Transverse colon (tissue), 4 donors: ENCODE results near the gene WWOX.

Source experiments
- CTCF ChIP-seq, 5 experiments: fragments of 200-600 bp in 3 of 5; fragments of 450-650 bp in 2 of 5; sonication (generic) in 3 of 5; IDR thresholded peaks; 1 replicate in 2 of 5; 2 replicates in 3 of 5; pipeline ENCODE4 v1.5.1; 2016 to 2017; ENCODE audit warnings: antibody characterized with exemption in 5 of 5, inconsistent platforms in 3 of 5, mild to moderate bottlenecking in 2 of 5, moderate library complexity in 1 of 5
- EP300 ChIP-seq: sonication (generic); formaldehyde crosslinking; IDR thresholded peaks from one replicate; pipeline ENCODE4 v1.6.1; 2017; ENCODE audit warnings: antibody characterized with exemption, low read depth
- POLR2A ChIP-seq: fragments of 450-650 bp; IDR thresholded peaks from one replicate; pipeline ENCODE4 v1.6.1; 2016; ENCODE audit warnings: antibody characterized with exemption, mild to moderate bottlenecking, moderate library complexity
- POLR2AphosphoS5 ChIP-seq, 3 donors: sonication (generic); formaldehyde crosslinking; IDR thresholded peaks; one replicate each; pipeline ENCODE4 v1.6.1; 2016; ENCODE audit warnings: antibody characterized with exemption in 3 of 3

DNA sequence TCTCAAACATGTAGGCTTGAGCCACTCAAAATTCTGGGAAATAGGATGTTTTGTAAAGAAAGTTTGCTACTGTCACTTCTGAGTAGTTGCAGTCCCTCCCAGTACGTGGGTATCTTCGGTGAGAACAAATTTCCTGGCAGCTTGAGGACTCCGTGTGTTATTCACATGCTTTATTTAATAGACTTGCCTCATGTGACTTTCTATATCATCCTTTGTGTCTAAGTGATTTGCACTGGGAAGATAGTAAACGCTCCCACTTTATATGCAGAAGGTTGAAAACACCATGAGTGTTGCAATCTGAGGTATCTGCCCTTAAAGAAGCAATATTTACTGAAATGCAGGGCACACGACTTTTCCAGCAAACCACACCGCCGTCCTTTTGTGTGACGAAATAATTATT lies 857.4 kb downstream of the WWOX start:
- TF ChIP-seq POLR2A (no peak), EP300 (no peak), CTCF (IDR thresholded peaks at IDR 0.05) (no peak), POLR2AphosphoS5 (IDR thresholded peaks at IDR 0.05) (no peak)
